ENCODE results near the gene CAPN5. TPM values are rescaled to one million over a fixed set of nuclear protein-coding genes. Genes with fewer than 3 reads are reported as not detected.

Gene CAPN5
- total RNA-seq, 1 donor from 2014 or later = 30.4 TPM

DNA sequence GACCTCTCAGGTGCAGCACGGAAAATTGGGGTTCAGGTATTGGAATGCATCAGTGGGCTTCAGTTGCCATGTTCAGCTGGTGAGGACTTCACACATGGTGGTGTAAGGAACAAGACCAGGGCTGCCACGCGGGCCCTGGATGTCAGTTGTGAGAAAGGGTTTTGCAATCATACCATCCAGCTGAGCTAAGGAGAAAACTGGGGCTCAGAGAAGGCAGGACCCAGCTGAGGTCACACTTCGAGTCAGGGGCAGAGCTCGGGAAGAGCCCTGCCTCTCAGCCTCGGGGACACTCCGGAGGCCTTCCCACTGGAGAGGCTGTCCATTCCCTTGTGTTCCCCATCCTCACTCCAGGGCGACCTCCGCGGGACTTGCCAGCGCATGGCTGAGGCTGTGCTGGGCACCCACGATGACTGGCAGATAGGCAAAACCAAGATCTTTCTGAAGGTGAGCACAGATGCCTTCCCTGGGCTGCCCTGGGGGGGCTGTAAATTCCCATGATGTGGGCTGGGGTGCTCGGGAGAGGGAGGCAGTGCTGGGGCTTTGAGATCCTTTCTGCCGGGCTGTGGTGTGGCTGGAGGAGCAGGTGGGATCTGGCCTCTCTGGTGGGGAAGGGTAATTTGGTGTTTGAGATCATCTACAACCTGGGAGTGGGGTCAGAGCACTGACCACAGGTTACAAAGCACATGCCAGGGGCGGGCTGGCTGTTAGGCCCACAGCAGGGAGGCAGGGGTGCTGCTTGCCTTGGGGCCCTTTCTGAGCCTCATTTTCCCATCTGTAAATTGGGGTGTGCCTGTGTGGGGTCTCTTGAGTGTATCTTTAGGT is 108.5 kb downstream of the CAPN5 start:
- no peak for ATAC-seq

Other genes starting within 250 kb of the CAPN5 start
- 26.0 TPM for gene ACER3, start 206.1 kb upstream of the CAPN5 start, total RNA-seq
- 2.3 TPM for gene B3GNT6, start 32.6 kb upstream of the CAPN5 start, total RNA-seq
- not detected for gene OMP, start 35.9 kb downstream of the CAPN5 start, total RNA-seq
- gene MYO7A, start 61.3 kb downstream of the CAPN5 start, total RNA-seq = 0.96 TPM
- gene GDPD4, start 234.7 kb downstream of the CAPN5 start, total RNA-seq = not detected